Stomach (tissue), 9 donors: ENCODE results near the gene USP24. TPM values are rescaled to one million over a fixed set of nuclear protein-coding genes. Genes with fewer than 3 reads are reported as not detected.

Source experiments
- DNase-seq, 2 donors: peaks; one replicate each; pipeline versions ENCODE4 v3.0.0 to v3.0.0-alpha.2; 2013 to 2019
- H3K27ac ChIP-seq, 5 donors: fragments of 200-600 bp in 4 of 5; sonication (generic) in 4 of 5; one replicate each; pipeline ENCODE4 v1.5.1; 2013 to 2019; ENCODE audit warnings: mild to moderate bottlenecking in 1 of 5, moderate library complexity in 1 of 5
- H3K27me3 ChIP-seq, 3 donors: fragments of 200-600 bp; sonication (generic); one replicate each; pipeline ENCODE4 v1.5.1; 2017 to 2019; ENCODE audit warnings: mixed run types in 1 of 3
- H3K36me3 ChIP-seq, 4 donors: fragments of 200-600 bp; sonication (generic); 1 replicate in 3 of 4; 2 replicates in 1 of 4; pipeline ENCODE4 v1.5.1; 2016 to 2019
- H3K4me1 ChIP-seq, 4 donors: fragments of 200-600 bp; sonication (generic); one replicate each; pipeline ENCODE4 v1.5.1; 2016 to 2019
- H3K4me3 ChIP-seq, 4 donors: fragments of 200-600 bp; sonication (generic) in 3 of 4; one replicate each; pipeline ENCODE4 v1.5.1; 2016 to 2019; ENCODE audit warnings: mild to moderate bottlenecking in 1 of 4
- H3K9me3 ChIP-seq, 4 donors: fragments of 200-600 bp; sonication (generic); one replicate each; pipeline ENCODE4 v1.5.1; 2016 to 2019
- EP300 ChIP-seq: sonication (generic); formaldehyde crosslinking; IDR thresholded peaks from one replicate; pipeline ENCODE4 v1.6.1; 2017; ENCODE audit warnings: antibody characterized with exemption
- POLR2A ChIP-seq, 4 donors: fragments of 450-650 bp; IDR thresholded peaks; one replicate each; pipeline ENCODE4 v1.6.1; 2016; ENCODE audit warnings: antibody characterized with exemption in 4 of 4, control low read depth in 2 of 4, mild to moderate bottlenecking in 1 of 4, moderate library complexity in 1 of 4
- POLR2AphosphoS5 ChIP-seq, 3 donors: sonication (generic); formaldehyde crosslinking; IDR thresholded peaks; one replicate each; pipeline ENCODE4 v1.6.1; 2016; ENCODE audit warnings: antibody characterized with exemption in 3 of 3
- WGBS, 5 donors: extraction: QIAGEN DNeasy Blood & Tissue Kit in 3 of 5; methylation state at CpG; one replicate each; pipeline versions ENCODE4 v1.1.5 to v1.1.7; 2013 to 2018; 5-methylcytosine and 5-hydroxymethylcytosine counted together
- intact Hi-C: fragments of 100-400 bp; cut with DNase I; formaldehyde crosslinking; loops from one replicate; pipeline ENCODE4 v1.15.1; 2023; ENCODE audit warnings: low total_unique reads
- polyA plus RNA-seq, 3 donors: library from polyadenylated mRNA; stranded (reverse); fragments of 200-250 nt; gene quantifications; one replicate each; pipeline ENCODE4 v1.2.3, GENCODE V29; 2013
- total RNA-seq, 5 donors: library from RNA; depleted of rRNA; stranded (reverse); fragments of >200 nt; gene quantifications; one replicate each; pipeline versions ENCODE4 v1.1.0 to v1.2.3, GENCODE V29; 2014 to 2016
- TF ChIP-seq, protein P1 (sequence below), 7 experiments: fragments of 450-650 bp in 4 of 7; fragments of 200-600 bp in 3 of 7; sonication (generic) in 3 of 7; IDR thresholded peaks; one replicate each; pipeline ENCODE4 v1.5.1; 2016 to 2019; ENCODE audit warnings: antibody characterized with exemption in 7 of 7, control low read depth in 2 of 7, mild to moderate bottlenecking in 1 of 7
- donor health status: healthy with polysubstance abuse.
- donor health status: Bipolar disorder and iron deficiency.
- donor health status: healthy.

The USP24 gene
- total and polyA plus RNA-seq, 8 donors: 5.5 to 114 (median 17.0) TPM

GRCh38 chr1:55234016-55234415 is 18.9 kb upstream of the USP24 start:
- H3K36me3 ChIP-seq: no peaks in the 10 kb centered on the region
- no peak for DNase-seq
- H3K27ac ChIP-seq: no peak overlapping the region
- intact Hi-C loops: no loop called here
- TF ChIP-seq, protein P1, sequence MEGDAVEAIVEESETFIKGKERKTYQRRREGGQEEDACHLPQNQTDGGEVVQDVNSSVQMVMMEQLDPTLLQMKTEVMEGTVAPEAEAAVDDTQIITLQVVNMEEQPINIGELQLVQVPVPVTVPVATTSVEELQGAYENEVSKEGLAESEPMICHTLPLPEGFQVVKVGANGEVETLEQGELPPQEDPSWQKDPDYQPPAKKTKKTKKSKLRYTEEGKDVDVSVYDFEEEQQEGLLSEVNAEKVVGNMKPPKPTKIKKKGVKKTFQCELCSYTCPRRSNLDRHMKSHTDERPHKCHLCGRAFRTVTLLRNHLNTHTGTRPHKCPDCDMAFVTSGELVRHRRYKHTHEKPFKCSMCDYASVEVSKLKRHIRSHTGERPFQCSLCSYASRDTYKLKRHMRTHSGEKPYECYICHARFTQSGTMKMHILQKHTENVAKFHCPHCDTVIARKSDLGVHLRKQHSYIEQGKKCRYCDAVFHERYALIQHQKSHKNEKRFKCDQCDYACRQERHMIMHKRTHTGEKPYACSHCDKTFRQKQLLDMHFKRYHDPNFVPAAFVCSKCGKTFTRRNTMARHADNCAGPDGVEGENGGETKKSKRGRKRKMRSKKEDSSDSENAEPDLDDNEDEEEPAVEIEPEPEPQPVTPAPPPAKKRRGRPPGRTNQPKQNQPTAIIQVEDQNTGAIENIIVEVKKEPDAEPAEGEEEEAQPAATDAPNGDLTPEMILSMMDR (IDR thresholded peaks at IDR 0.05): no peak
- TF ChIP-seq POLR2AphosphoS5 (IDR thresholded peaks at IDR 0.05): no peak
- no peak for TF ChIP-seq EP300
- no peak for TF ChIP-seq POLR2A (IDR thresholded peaks at IDR 0.05)
- H3K27me3 ChIP-seq: no peaks in the 10 kb centered on the region
- peaks cover 0 to 16% (median 4%) of the 10 kb centered on the region in 4 donors for H3K4me1 ChIP-seq
- 92 to 96% (median 94%) methylated on average over 3 of the region's 3 CpGs for WGBS, 5 donors
- H3K4me3 ChIP-seq: no peak overlapping the region
- no peaks in the 10 kb centered on the region for H3K9me3 ChIP-seq

DNA sequence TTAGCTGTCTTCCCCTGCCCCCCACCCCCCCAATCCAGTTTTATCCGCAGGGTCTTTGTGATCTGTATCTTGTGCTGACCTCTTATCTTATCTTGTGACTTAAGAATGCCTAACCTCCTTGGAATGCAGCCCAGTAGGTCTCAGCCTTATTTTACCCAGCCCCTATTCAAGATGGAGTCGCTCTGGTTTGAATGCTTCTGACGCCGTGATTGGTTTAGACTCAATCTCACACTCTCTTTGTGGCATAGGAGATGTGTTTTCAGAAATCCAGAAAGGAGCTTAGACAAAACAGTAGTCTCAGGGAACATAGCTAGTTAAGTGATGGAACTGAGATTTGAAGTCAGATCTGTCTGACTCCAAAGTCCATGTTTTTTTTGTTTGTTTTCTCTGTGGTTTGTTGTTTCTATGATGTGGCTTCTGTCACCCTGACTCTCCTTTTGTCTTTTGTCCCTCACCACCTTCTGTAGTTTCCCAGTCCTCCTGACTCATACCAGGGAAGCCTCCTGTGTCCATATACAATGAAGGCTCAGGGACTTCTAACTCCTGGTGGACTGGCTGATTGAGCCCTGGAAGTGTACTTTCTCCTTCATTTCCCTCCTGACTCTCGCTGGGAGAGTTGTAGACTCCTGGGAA is 18.1 kb upstream of the USP24 start:
- TF ChIP-seq, protein P1 (IDR thresholded peaks at IDR 0.05): no peak
- no peak for TF ChIP-seq EP300
- no peak for TF ChIP-seq POLR2AphosphoS5 (IDR thresholded peaks at IDR 0.05)
- TF ChIP-seq POLR2A (IDR thresholded peaks at IDR 0.05): no peak
- no peaks in the 10 kb centered on the region for H3K36me3 ChIP-seq
- H3K4me3 ChIP-seq: no peak overlapping the region
- no peak for DNase-seq
- WGBS, 5 donors: 44 to 69% (median 56%) methylated on average over 5 of the region's 5 CpGs
- peaks cover 0 to under 1% (median 0%) of the 10 kb centered on the region in 4 donors for H3K9me3 ChIP-seq
- H3K27me3 ChIP-seq: no peaks in the 10 kb centered on the region
- intact Hi-C loops: no loop called here
- peaks cover 0 to 16% (median 4%) of the 10 kb centered on the region in 4 donors for H3K4me1 ChIP-seq
- no peak overlapping the region for H3K27ac ChIP-seq

- Histone ChIP-seq H3K9me3 (peaks cover 0 to 7% (median 3%) of the 10 kb centered on the region in 4 donors), H3K4me1 (peaks cover 0 to 16% (median 4%) of the 10 kb centered on the region in 4 donors), H3K36me3 (no peaks in the 10 kb centered on the region), H3K4me3 (no peak overlapping the region), H3K27ac (no peak overlapping the region), H3K27me3 (no peaks in the 10 kb centered on the region)
- 72 to 80% (median 78%) methylated on average over 6 of the region's 6 CpGs for WGBS, 5 donors
- DNase-seq: no peak
- TF ChIP-seq POLR2A (IDR thresholded peaks at IDR 0.05): no peak
- no peak for TF ChIP-seq POLR2AphosphoS5 (IDR thresholded peaks at IDR 0.05)
- TF ChIP-seq EP300: no peak
- TF ChIP-seq, protein P1 (IDR thresholded peaks at IDR 0.05): no peak
- intact Hi-C loops: no loop called here
Measured at GRCh38 chr1:55232448-55233144, 17.4 kb upstream of the USP24 start.

DNA sequence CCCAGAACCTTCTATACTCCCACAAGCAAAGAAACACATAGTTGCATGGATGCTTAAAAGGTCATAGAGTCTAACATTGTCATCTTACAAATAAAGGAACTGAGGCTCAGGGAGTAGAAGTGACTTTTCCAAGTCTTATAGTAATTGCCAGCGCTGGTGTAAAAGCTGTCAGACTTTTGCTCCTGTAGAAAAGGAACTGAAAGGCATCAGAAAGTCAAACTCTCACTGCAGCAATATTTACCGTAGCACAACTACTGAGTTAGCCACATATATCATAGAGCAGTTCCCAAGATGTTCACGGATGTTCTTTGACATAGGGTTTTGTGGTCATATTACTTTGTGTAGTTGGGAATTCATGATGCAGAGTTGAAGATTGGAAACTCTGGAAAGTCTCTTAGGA is 16.6 kb upstream of the USP24 start:
- Histone ChIP-seq H3K27me3 (no peaks in the 10 kb centered on the region), H3K4me1 (peaks cover 0 to 14% (median 3%) of the 10 kb centered on the region in 4 donors), H3K9me3 (peaks cover 0 to 12% (median 6%) of the 10 kb centered on the region in 4 donors), H3K36me3 (no peaks in the 10 kb centered on the region), H3K27ac (no peak overlapping the region), H3K4me3 (no peak overlapping the region)
- WGBS, 5 donors: 84 to 96% (median 90%) methylated on average over 3 of the region's 3 CpGs
- DNase-seq: no peak
- intact Hi-C loops: no loop called here
- TF ChIP-seq POLR2A (IDR thresholded peaks at IDR 0.05) (no peak), POLR2AphosphoS5 (IDR thresholded peaks at IDR 0.05) (no peak), EP300 (no peak)
- TF ChIP-seq, protein P1 (IDR thresholded peaks at IDR 0.05): no peak
